NCI-H2081 treated with DMSO at 0.1 percent for 48 hours (cell line): ENCODE results near the gene FLII.

Experiments used
- DNase-seq: peaks from one replicate; lab custom pipeline; 2025; lab: John Stamatoyannopoulos, UW

FLII gene

DNA sequence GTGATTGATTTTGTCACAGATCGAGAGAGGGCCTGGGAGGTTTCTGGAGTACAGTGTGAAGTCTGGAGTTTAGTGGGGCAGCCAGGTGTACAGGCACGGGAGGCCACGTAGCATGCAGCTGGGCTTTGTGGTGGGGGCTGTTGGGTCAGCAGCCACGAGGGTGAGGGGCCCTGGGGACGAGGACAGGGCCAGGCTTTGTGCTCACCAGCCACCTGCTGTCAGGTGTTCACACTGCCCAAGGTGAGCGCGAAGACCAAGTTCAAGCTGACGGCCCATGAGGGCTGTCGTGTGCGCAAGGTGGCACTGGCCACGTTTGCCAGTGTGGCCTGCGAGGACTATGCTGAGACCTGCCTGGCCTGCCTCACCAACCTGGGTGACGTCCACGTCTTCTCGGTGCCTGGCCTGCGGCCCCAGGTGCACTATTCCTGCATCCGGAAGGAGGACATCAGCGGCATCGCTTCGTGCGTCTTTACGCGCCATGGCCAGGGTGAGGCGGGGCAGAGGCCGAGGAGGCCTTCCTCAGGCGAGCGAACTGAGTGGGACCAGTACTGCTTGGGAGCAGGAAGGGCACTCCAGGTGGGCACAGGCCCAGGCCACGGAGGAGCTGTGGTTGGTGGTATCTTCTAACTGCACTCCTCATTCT, 17.2 kb downstream of the FLII start:
- DNase-seq, result no peak

DNA sequence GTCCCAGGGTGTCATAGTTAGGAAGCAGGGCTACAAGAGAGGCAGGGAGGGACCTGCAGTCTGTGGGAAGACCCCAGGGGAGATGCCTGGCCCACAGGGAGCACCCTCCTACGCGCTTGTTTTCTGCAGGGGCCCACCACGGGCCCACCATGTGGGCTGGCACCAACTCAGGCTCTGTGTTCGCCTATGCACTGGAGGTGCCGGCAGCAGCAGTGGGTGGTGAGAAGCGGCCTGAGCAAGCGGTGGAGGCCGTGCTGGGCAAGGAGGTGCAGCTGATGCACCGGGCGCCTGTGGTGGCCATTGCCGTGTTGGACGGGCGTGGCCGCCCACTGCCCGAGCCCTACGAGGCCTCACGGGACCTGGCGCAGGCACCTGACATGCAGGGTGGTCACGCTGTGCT, 18.1 kb downstream of the FLII start:
- DNase-seq, result no peak

DNA sequence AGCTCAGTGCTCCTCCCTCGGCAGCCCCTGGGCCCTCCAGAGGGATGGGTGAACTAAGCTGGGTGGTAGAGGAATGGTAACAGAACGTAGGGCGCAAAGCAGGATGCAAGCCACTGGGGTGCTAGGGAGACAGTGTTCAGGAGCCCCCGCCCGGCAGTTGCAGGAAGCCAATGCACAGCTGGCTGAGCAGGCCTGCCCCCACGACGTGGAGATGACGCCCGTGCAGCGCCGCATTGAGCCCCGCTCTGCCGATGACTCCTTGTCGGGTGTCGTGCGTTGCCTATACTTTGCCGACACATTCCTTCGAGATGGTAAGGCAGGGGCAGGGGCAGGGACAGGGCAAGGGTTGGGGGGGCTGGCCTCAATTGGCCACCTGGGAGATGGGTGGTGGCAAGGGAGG, 20.2 kb downstream of the FLII start:
- no peak for DNase-seq

DNA sequence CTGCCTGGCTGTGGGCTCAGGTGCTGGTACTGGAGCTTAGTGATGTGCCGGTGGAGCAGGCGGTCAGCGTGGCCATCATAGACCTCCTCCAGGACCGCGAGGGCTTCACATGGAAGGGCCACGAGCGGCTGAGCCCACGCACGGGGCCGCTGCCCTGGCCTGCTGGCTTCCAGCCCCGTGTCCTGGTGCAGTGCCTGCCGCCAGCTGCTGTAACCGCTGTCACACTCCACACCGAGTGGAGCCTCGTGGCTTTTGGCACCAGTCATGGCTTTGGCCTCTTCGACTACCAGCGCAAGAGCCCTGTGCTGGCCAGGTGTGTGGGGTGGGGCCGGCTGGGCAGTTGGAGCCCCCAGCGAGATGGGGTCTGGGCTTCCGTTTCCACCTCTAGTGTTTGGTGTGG, 21.1 kb downstream of the FLII start:
- DNase-seq, result no peak

DNA sequence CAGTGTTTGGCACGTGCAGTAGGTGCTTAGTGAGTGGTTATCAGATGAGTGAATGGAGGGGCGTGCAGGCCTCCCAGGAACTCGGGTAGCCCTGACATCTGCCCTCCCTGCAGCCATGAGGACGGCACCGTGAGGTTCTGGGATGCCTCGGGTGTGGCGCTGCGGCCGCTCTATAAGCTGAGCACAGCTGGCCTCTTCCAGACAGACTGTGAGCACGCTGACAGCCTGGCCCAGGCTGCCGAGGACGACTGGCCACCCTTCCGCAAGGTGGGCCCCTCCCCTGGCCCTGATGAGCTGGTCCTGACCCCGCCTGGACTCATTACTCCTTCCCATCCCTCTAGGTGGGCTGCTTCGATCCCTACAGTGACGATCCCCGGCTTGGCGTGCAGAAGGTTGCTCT, 22.0 kb downstream of the FLII start:
- DNase-seq, result no peak

DNA sequence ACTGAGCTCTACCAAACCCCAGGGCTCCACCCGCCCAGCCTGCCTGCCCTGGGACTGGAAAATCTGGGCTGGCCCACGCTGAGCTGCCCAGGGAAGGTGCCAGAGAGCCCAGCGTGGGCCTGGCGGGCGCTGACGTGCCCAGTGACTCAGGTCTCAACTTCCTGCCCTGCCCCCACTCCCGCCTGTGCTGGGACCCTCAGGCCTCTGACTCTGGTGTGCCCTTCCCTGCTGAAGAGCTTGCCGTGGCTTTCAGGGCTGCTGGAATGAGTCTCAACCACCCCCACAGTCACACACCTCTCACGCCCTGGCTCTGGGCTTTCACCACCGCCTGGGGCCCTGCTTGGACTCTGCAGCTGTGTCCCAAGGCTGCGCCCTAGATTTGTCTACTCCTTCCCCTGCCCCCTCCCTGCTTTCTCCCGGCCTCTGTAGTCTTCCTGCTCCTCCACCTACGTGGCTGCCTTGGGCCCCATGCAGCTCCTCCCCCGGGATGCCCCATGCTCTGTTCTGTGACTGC, 22.7 kb downstream of the FLII start:
- no peak for DNase-seq

DNA sequence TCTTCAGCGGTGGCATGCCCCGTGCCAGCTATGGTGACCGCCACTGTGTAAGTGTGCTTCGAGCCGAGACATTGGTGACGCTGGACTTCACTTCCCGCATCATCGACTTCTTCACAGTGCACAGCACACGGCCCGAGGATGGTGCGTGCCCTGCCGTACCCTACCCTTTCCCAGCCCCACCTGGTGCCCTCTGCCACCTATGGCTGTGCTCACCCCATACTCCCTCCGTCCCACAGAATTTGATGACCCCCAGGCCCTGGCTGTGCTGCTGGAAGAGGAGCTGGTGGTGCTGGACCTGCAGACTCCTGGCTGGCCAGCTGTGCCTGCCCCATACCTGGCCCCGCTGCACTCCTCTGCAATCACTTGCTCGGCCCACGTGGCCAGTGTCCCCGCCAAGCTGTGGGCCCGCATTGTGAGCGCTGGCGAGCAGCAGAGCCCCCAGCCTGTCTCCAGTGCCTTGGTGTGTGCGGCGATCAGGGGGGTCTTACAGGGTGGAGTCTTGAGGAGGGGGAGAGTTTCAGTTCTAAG, 23.6 kb downstream of the FLII start:
- DNase-seq, result no peak

DNA sequence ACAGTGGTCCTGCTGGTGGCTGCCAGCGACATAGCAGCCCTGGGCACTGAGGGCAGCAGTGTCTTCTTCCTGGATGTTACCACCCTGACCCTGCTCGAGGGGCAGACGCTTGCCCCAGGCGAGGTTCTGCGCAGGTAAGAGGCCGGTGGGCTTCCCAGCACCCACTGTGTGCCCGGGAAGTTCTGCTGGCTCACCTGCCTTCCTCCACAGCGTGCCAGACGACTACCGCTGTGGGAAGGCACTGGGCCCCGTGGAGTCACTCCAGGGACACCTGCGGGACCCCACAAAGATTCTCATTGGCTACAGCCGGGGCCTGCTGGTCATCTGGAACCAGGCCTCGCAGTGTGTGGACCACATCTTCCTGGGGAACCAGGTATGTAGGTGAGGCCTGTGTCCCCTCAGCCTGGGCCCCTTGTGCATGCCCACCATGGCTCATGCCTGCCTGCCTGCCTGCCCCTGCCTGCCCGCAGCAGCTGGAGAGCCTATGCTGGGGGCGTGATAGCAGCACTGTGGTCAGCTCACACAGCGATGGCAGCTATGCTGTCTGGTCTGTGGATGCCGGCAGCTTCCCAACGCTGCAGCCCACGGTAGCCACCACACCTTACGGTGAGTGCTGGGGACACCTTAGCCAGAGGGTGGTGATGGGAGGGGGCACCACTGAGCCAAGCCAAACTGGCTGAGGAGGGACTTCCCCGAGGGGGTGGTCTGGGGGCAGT, 24.6 kb downstream of the FLII start:
- DNase-seq, result no peak

DNA sequence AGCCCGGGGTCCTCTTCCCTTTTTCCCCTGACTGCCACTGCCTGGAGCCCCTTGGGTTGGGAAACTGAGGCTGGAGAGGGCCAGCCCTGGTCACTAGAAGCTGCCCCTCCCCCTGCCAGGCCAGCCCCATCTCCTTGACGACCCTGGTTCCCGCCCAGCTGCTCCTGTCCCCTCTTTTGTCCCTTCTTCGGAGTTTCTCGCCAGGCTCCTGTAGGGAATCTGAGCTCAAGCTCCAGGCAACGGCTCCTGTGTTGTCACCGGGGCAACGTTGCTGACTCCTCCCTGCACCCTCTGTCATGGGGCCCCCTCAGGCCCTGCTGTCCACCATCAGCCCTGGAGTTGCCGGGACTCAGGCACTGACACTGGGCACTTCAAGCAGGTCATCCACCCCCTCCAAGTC, 27.4 kb downstream of the FLII start:
- DNase-seq, result no peak

DNA sequence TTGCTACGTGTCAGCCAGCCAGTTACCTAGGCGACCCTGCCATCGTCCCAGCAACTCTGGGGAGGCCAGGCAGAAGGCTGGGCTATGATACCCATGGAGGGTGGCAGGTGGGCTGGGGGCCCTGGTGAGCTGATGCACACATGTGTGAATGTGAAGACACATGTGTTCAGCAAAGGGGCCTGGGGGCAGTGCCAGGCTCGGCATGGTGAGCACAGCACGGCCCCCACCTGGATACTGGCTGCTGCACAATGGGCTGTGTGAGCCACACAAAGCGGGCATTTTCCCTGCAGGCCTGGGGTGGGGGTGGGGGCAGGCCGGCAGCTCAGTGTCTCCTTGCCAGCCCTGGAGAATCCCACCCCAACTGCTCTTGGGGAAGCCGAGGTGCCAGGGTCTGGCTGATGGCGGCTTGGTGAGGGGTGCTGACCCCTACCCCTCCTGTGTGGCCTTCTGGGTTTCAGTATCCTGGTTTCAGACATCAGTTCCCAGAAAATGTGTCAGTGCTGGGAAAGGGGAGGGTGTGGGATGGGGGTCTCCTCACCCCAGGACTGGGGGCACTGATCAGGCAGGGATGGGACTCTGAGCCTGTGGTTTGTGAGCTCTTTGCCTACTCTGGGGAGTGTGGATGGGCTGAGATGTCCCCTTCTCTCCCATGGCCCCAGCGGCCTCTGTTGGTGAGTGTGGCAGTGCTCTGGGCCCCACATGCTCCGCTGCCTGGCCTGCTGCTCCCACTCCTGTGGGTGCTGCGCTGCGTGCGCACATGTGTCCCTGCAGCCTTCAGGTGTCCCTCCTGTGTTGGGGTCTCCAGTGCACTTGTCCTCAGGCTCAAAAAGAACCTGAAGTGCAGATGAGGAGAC, 28.0 kb downstream of the FLII start:
- DNase-seq, result no peak

DNA sequence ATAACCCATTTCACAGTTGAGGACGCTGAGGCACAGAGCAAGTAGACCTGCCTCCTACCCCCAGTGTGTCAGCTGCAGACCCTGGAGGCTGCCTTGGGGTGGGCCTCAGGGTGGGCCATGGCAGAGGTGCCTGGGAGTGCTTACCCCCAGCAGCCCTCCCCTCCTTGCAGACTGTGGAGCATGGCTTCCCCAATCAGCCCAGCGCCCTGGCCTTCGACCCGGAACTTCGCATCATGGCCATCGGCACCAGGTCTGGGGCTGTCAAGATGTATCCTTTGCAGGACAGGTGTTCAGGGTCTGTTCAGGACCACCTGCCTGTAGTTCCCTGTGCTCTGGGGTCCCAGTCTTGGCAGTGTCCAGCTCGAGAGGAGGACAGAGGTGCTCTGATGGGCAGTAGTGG, 28.8 kb downstream of the FLII start:
- DNase-seq, result no peak

DNA sequence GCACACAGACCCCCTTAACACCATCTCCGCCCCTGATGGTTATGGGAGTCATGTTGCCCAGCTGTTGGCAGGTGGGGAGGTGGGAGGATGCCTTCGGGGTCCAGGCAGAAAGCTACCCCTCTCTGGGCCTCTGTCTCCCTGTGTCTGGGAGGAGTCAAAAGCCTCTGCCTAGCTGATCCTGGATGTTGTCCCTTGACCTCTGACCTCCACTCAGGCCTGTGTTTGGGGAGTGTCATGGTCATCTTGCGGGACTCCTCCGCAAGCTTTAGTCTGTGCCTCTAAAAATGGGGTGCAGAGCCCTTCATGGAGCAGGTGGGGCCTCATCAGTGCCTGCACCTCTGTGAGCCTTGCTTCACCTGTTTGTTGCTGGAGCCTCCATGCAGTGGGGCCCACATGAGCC, 29.3 kb downstream of the FLII start:
- no peak for DNase-seq

DNA sequence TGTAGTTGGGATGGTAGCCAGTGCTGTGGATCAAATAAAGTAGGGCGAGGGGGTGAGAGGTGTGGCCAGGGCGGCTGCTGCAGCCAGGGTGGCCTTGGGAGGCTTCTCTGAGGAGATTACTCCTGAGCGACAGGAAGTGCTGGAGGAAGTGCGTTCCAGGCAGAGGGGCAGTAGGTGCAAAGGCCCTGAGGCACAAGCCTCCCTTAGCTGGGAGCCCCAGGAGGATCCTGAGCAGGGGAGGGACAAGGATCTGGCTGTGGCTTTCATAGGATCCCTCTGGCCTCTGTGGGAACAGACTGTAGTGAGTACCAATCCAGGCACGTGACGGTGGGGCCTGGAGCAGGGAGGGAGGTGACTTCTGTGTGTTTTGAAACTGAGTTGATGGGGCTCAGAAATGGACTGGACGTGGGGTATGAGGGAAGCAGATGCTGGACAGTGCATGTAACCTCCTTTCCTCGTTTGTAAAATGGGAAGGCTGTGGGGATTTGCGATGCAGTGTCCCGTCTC, 30.3 kb downstream of the FLII start:
- DNase-seq, result no peak

DNA sequence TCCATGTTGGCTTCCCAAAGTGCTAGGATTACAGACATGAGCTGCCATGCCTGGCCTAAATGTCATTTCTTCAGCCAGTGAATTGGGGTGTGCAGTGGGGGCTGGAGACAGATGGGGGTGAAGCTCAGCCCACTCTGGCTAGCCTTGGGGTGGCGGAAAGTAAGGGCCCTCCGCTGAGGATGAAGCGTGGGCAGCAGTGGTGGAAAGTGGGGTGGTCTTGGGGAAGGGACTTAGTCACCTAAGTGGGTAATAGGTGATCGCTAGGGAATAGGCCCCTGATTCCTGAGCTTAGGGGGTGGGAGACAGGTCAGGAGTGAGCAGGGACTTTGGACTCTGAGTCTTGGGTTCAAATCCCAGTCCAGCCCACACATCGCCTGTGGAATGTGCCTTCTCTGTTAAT, 30.9 kb downstream of the FLII start:
- DNase-seq, result no peak

DNA sequence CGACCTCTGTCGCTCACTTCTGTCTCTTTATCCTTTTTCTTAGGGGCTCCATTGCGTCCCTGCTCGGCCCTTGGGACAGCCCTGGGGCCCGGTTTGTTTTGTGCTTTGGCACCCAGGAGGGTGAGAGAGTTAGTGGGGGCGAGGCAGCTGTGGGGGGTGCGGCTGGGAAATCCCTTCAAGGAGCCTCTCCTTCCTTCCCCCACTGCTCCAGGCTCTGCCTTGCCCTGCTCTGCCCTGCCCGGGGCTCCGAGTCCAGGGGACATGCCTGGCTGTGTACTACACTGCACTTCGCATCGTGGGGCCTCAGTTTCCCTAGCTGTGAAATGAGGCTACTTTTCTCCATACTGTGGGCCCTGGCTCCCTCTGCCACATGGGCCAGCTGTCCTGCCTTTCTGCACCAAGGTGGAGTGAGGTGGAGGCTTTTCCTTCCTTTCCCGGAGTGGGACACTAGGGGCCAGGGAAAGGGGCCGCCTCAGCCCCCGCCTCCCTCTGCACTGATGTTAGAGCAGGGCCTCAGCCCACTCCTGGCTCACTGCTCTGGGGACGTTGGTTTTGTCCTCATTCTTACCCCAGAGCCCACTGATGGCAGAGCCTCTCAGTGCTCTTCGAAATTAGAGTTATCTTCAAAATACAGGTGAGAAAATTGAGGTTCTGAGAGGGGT, 32.1 kb downstream of the FLII start:
- no peak for DNase-seq

DNA sequence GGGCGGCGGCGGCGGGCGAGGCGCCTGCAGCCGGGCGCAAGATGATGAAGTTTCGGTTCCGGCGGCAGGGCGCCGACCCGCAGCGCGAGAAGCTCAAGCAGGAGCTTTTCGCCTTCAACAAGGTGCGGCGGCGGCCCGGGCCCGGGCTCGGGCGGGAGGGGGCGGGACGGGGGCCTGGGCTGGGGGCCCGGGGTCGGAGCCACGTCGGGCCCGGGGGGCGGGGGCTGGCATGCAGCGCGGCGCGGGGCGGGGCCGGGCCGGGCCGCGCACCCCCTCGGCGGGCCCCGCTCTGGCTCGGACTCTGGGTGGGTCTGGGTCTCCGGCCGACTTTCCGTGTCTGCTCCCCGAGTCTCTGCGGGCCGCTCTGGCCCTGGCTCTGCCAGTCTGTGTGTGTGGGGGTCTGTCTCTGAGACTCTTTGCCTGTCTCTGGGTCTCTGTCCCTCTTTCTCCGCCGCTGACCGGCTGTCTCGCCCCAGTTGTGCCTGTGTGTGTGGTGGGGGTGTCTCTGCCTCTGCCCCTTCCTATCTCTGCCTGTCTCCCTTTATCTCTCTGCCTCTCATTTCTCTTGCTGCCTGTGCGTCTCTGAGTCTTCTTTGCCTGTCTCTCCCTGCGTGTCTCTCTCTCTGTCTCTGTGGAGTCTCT, 32.8 kb downstream of the FLII start:
- no peak for DNase-seq

DNA sequence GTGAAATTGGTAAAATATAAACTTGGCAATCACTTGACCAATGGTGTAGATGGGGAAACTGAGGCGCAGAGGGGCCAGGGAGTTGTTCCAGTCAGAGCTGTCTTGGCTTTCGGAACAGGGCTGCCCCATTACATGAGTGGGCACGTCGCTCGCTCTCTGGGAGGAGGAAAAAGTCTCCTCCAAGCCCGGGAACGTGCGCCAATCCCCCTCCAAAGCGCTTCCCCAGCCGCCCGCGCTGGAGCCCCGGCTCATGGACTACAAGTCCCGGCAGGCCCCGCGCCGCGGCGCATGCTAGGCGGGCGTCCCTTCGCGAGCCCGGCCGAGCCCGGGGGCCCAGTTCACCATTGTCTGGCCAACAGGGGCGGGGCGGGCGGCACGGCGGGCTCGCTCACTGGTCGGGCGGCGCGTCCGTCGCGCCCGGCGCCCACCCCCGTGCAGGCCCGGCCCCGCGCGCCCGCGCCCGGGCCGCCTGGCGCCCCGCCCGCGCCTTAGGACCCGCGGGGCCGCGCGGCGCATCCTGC, 33.4 kb downstream of the FLII start, which contains the start of gene LLGL1:
Gene LLGL1 (plus strand): TSS at position 515 of the 521 bp plus-strand sequence. CDS start 48 bp downstream, outside the sequence.
- DNase-seq, result peak; percentile 32

DNA sequence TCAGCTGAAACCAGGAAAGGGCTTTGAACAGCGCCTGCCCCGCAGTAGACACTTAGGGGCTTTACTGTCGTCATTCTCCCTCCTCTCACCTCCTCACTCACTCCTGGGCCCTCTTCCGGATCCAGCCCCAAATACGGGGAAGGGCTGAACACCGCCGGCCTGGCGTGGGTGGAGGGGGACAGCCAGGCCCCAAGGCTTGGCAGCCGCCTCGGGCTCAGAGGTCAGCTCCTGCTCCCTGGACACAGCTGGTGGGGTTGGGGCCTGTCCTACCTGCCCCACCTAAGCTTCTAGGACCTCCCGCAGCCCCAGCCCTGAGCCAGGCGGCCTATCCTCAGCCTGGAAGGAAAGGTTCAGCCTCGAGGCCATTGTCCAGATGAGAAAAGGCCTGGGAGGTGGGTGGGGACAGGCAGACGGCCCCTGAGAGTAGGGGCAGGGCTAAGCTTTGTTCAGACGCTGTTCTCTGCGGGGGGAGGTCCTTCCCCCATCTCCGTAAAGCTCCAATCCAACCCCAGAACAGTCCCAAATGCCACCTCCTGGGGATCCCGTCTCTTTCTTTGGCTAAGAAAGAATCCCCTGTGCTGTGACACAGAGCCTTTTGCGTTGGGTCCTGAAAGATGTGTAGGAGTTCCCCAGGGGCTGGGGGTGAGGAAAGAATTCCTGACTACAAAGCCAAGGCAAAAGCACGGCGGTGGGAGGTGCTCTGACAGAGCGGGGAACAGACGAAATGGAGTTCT, 34.0 kb downstream of the FLII start:
- DNase-seq, result no peak

DNA sequence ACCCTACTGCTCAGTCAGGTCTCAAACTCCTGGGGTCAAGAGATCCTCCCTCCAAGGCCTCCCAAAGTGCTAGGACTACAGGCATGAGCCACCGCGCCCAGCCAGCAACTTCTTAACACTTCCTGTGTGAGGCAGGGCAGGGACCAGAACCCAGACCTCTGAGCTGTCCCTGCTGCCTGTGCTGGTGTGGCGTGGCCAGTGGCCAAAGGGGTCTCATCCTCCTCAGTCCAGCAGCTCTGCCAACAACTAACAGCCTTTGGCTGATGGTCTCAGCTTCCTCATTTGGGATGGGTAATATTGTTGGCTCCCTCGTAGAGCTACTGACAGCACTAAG, 34.5 kb downstream of the FLII start:
- DNase-seq, result no peak

DNA sequence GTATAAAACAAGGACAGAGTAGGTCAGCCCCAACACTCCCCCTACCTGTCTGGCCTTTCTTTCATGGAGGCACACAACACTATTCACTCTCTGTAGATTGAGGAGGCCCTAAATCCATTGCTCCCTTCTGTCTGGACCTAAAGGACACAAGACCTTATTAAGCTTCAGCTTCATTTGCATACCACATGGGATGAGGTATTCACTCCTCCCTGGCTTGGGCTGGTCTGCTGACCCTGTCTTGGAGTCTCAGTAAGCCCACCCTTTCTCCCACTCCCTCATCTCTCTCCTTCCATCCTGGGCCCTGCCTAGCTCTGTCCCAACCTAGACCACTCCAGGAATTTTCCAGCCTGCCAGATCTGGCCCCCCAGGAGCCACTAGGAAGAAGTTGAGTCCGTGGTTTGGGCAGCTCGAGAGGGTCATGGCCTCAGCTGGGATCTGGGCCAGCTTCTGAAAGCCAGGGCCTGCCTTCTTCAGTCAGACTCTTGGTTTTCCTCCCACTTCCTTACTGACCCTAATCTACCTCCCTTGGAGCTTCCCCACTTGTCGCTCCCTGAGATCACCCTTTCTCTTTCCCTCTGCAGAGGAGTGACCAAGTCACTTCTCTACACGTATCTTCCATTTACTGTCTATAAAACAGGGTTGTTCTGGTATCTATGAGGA, 39.7 kb downstream of the FLII start:
- no peak for DNase-seq
